SK-N-SH (cell line): Measurements from ENCODE around the gene BTNL2. TPM values are rescaled to one million over a fixed set of nuclear protein-coding genes. Genes with fewer than 3 reads are reported as not detected.

Experiments used
- CTCF ChIA-PET: fragments of 300-600, 350-600 bp; formaldehyde crosslinking; extraction: SDS; loops from one replicate; lab custom pipeline; 2021; lab: Yijun Ruan, JAX
- POLR2A ChIA-PET: fragments of 350-600 bp; sonication (Branson Sonifier 250); formaldehyde crosslinking; extraction: SDS; loops from one replicate; lab custom pipeline; 2020; ENCODE audit warnings: antibody characterized with exemption, inconsistent platforms; lab: Yijun Ruan, JAX
- DNase-seq: peaks from one replicate; pipeline ENCODE4 v3.0.0; 2012
- H2AFZ ChIP-seq: fragments of 200-600 bp; sonication (generic); 2 replicates; pipeline ENCODE4 v1.8.1; 2016; ENCODE audit warnings: antibody characterized with exemption, mild to moderate bottlenecking, low read depth
- H3F3A ChIP-seq: fragments of 200-600 bp; sonication (generic); replicated peaks from 2 replicates; pipeline ENCODE3; 2016; ENCODE audit warnings: antibody characterized with exemption, mild to moderate bottlenecking; ENCODE audit not compliant: insufficient read depth
- H3K27ac ChIP-seq, 2 experiments: fragments of 200-500 bp in 1 of 2; fragments of 200-600 bp in 1 of 2; sonication (Bioruptor generic) in 1 of 2; sonication (generic), shearing (Covaris generic) in 1 of 2; 2 replicates each; pipeline versions ENCODE4 v1.5.1 to v1.6.1; 2014 to 2016; ENCODE audit warnings: low read depth in 2 of 2, inconsistent platforms in 1 of 2, low read length in 1 of 2, mild to moderate bottlenecking in 1 of 2, mixed read lengths in 1 of 2
- H3K27me3 ChIP-seq: fragments of 200-600 bp; sonication (generic), shearing (Covaris generic); 2 replicates; pipeline ENCODE4 v1.6.1; 2016; ENCODE audit warnings: mixed run types; ENCODE audit not compliant: insufficient read depth
- H3K36me3 ChIP-seq, 2 experiments: fragments of 200-500 bp in 1 of 2; fragments of 200-600 bp in 1 of 2; sonication (Bioruptor generic) in 1 of 2; sonication (generic) in 1 of 2; replicated peaks in 1 of 2; 2 replicates each; pipeline versions ENCODE3 to v1.5.1; 2014 to 2016; ENCODE audit warnings: low read length in 1 of 2, mild to moderate bottlenecking in 1 of 2; ENCODE audit not compliant: insufficient read depth in 2 of 2, control insufficient read depth in 1 of 2
- H3K4me1 ChIP-seq, 2 experiments: fragments of 200-500 bp in 1 of 2; fragments of 200-600 bp in 1 of 2; sonication (Bioruptor generic) in 1 of 2; sonication (generic), shearing (Covaris generic) in 1 of 2; 2 replicates each; pipeline versions ENCODE4 v1.5.1 to v1.6.1; 2014 to 2016; ENCODE audit warnings: low read depth in 1 of 2, low read length in 1 of 2, mixed run types in 1 of 2; ENCODE audit not compliant: insufficient read depth in 2 of 2, control insufficient read depth in 1 of 2
- H3K4me2 ChIP-seq: fragments of 200-600 bp; sonication (generic), shearing (Covaris generic); 2 replicates; pipeline ENCODE4 v1.6.1; 2017; ENCODE audit warnings: mixed run types
- H3K4me3 ChIP-seq, 2 experiments: fragments of 200-500 bp in 1 of 2; fragments of 200-600 bp in 1 of 2; sonication (Bioruptor generic) in 1 of 2; sonication (generic), shearing (Covaris generic) in 1 of 2; 2 replicates each; pipeline versions ENCODE4 v1.5.1 to v1.8.1; 2014 to 2016; ENCODE audit warnings: low read depth in 2 of 2, inconsistent platforms in 1 of 2, low read length in 1 of 2, mild to moderate bottlenecking in 1 of 2, mixed read lengths in 1 of 2, moderate library complexity in 1 of 2
- H3K79me2 ChIP-seq: fragments of 200-600 bp; sonication (generic); 2 replicates; pipeline ENCODE4 v1.8.1; 2017; ENCODE audit warnings: mild to moderate bottlenecking; ENCODE audit not compliant: insufficient read depth
- H3K9ac ChIP-seq: fragments of 200-600 bp; sonication (generic); 2 replicates; pipeline ENCODE4 v1.6.1; 2017; ENCODE audit warnings: mixed run types
- H3K9me2 ChIP-seq: fragments of 200-600 bp; sonication (generic); 2 replicates; pipeline ENCODE4 v1.6.1; 2017; ENCODE audit warnings: mixed run types
- H3K9me3 ChIP-seq: fragments of 200-600 bp; sonication (generic); 2 replicates; pipeline ENCODE4 v1.6.1; 2017; ENCODE audit warnings: mixed run types, mild to moderate bottlenecking, moderate library complexity
- H4K20me1 ChIP-seq: fragments of 200-600 bp; sonication (generic); 2 replicates; pipeline ENCODE4 v1.6.1; 2017; ENCODE audit warnings: mild to moderate bottlenecking, mixed run types; ENCODE audit not compliant: insufficient read depth
- FOSL2 ChIP-seq: IDR thresholded peaks from 2 replicates; pipeline ENCODE4 v1.4.0; 2012; ENCODE audit warnings: low read depth, mild to moderate bottlenecking, moderate library complexity, borderline replicate concordance
- FOXJ3 ChIP-seq: sonication (generic); formaldehyde crosslinking; IDR thresholded peaks from 2 replicates; pipeline ENCODE4 v1.5.1; 2020; ENCODE audit warnings: mild to moderate bottlenecking, missing genetic modification reagents
- FOXM1 ChIP-seq: IDR thresholded peaks from 2 replicates; pipeline ENCODE4 v1.4.0; 2012; ENCODE audit warnings: low read depth, mild to moderate bottlenecking
- GABPA ChIP-seq: IDR thresholded peaks from 2 replicates; pipeline ENCODE4 v1.4.0; 2012; ENCODE audit warnings: low read depth, mild to moderate bottlenecking
- IRF3 ChIP-seq: fragments of 150-350 bp; IDR thresholded peaks from 2 replicates; pipeline ENCODE4 v1.6.1; 2016; ENCODE audit warnings: mild to moderate bottlenecking, low read depth, low read length
- JUND ChIP-seq: IDR thresholded peaks from 2 replicates; pipeline ENCODE4 v1.4.0; 2012
- MEF2A ChIP-seq: IDR thresholded peaks from 2 replicates; pipeline ENCODE4 v1.4.0; 2012; ENCODE audit warnings: low read depth, borderline replicate concordance
- MXI1 ChIP-seq: IDR thresholded peaks from 2 replicates; pipeline ENCODE4 v1.6.1; 2012; ENCODE audit warnings: mild to moderate bottlenecking, low read depth, low read length, improper control_type of control experiment
- NFIC ChIP-seq: IDR thresholded peaks from 2 replicates; pipeline ENCODE4 v1.4.0; 2012; ENCODE audit warnings: borderline replicate concordance
- NRF1 ChIP-seq: IDR thresholded peaks from 2 replicates; pipeline ENCODE4 v1.6.1; 2012; ENCODE audit warnings: low read depth, mild to moderate bottlenecking, low read length
- RAD21 ChIP-seq: IDR thresholded peaks from 2 replicates; pipeline ENCODE4 v1.6.1; 2012; ENCODE audit warnings: mild to moderate bottlenecking, low read length
- REST ChIP-seq: IDR thresholded peaks from 2 replicates; pipeline ENCODE4 v1.6.1; 2012; ENCODE audit warnings: mild to moderate bottlenecking, low read depth, low read length, moderate library complexity
- RFX5 ChIP-seq: IDR thresholded peaks from 2 replicates; pipeline ENCODE4 v1.6.1; 2012; ENCODE audit warnings: mild to moderate bottlenecking, improper control_type of control experiment, low read length
- TAF1 ChIP-seq: IDR thresholded peaks from 2 replicates; pipeline ENCODE4 v1.6.1; 2012; ENCODE audit warnings: low read depth, mild to moderate bottlenecking, low read length, moderate library complexity, borderline replicate concordance
- TCF12 ChIP-seq: IDR thresholded peaks from 2 replicates; pipeline ENCODE4 v1.4.0; 2012
- USF2 ChIP-seq: fragments of 150-350 bp; IDR thresholded peaks from 2 replicates; pipeline ENCODE4 v1.6.1; 2017; ENCODE audit warnings: antibody characterized with exemption, low read length, low read depth, borderline replicate concordance
- YY1 ChIP-seq: IDR thresholded peaks from 2 replicates; pipeline ENCODE4 v1.4.0; 2012; ENCODE audit warnings: low read depth, mild to moderate bottlenecking
- ZBTB33 ChIP-seq: IDR thresholded peaks from 2 replicates; pipeline ENCODE4 v1.4.0; 2012; ENCODE audit warnings: low read depth, borderline replicate concordance
- WGBS: methylation state at CpG from one replicate; pipeline ENCODE4 v1.1.6; 2017; ENCODE audit warnings: low lambda C conversion rate; 5-methylcytosine and 5-hydroxymethylcytosine counted together
- polyA plus RNA-seq, 3 experiments: library from polyadenylated mRNA; depleted of rRNA; stranded (reverse); fragments of >200 nt; gene quantifications; 2 replicates each; pipeline ENCODE4 v1.2.3, GENCODE V29; 2012

BTNL2 gene
- polyA plus RNA-seq, 1 of the 3 experiments (the other 2 are of a cell fraction): not detected

GRCh38 chr6:32436995-32437836, 30.2 kb upstream of the BTNL2 start:
- WGBS: 0% methylated on average over 2 of the region's 2 CpGs
- no peaks in the 10 kb centered on the region for H4K20me1 ChIP-seq
- no peak overlapping the region for H2AFZ ChIP-seq
- no peaks in the 10 kb centered on the region for H3K79me2 ChIP-seq
- no peak overlapping the region for H3K4me2 ChIP-seq
- no peak overlapping the region for H3K4me3 ChIP-seq
- ChIA-PET CTCF (interaction anchor here (1.4 kb wide), 1 partner anchor 24 kb away, joined by 4 read pairs; no protein-coding TSS in a partner anchor), POLR2A (no interaction called here)
- no peak overlapping the region for H3K27ac ChIP-seq
- H3F3A ChIP-seq: no peaks in the 10 kb centered on the region
- peak; percentile 95 for TF ChIP-seq RFX5
- no peak for TF ChIP-seq JUND
- no peak overlapping the region for H3K9ac ChIP-seq
- H3K4me1 ChIP-seq: no peaks in the 10 kb centered on the region
- no peak for DNase-seq
- H3K36me3 ChIP-seq: no peaks in the 10 kb centered on the region
- H3K9me3 ChIP-seq: no peaks in the 10 kb centered on the region; the same call in 1 of the 2 replicates
- no peaks in the 10 kb centered on the region for H3K9me2 ChIP-seq
- H3K27me3 ChIP-seq: peaks cover under 1% of the 10 kb centered on the region; the same call in 1 of the 2 replicates

GRCh38 chr6:32436186-32436585, 29.2 kb upstream of the BTNL2 start:
- Histone ChIP-seq H3K36me3 (no peaks in the 10 kb centered on the region), H3K9me3 (no peaks in the 10 kb centered on the region; the same call in 1 of the 2 replicates), H3K4me3 (no peak overlapping the region), H3K9ac (no peak overlapping the region), H3K9me2 (no peaks in the 10 kb centered on the region), H4K20me1 (no peaks in the 10 kb centered on the region), H2AFZ (no peak overlapping the region), H3K27ac (no peak overlapping the region), H3F3A (no peaks in the 10 kb centered on the region), H3K4me2 (no peak overlapping the region), H3K27me3 (no peaks in the 10 kb centered on the region; the same call in 1 of the 2 replicates), H3K4me1 (no peaks in the 10 kb centered on the region), H3K79me2 (no peaks in the 10 kb centered on the region)
- DNase-seq: no peak
- ChIA-PET POLR2A (no interaction called here), CTCF (interaction anchor here (1.4 to 1.6 kb wide), 2 partner anchors 21 to 23 kb away, joined by 3 to 4 read pairs; no protein-coding TSS in a partner anchor)
- TF ChIP-seq TCF12 (no peak), FOXM1 (no peak), YY1 (no peak), RAD21 (no peak), USF2 (no peak), REST (no peak), GABPA (no peak), FOSL2 (no peak), TAF1 (no peak), ZBTB33 (no peak), MEF2A (no peak), NFIC (no peak), NRF1 (no peak), FOXJ3 (CRISPR knock-in tag) (no peak), MXI1 (no peak), IRF3 (no peak)
- WGBS: 3% methylated on average over 4 of the region's 4 CpGs
